CD4-positive, alpha-beta T cell treated with Interferon gamma for 1 hour (primary cell): ENCODE data around the gene CCDC185.

Experiments
- DNase-seq: peaks from one replicate; pipeline ENCODE4 v3.0.0-alpha.2; 2020

Gene CCDC185

GRCh38 chr1:223437151-223437550, 43.9 kb downstream of the CCDC185 start:
- no peak for DNase-seq

DNA sequence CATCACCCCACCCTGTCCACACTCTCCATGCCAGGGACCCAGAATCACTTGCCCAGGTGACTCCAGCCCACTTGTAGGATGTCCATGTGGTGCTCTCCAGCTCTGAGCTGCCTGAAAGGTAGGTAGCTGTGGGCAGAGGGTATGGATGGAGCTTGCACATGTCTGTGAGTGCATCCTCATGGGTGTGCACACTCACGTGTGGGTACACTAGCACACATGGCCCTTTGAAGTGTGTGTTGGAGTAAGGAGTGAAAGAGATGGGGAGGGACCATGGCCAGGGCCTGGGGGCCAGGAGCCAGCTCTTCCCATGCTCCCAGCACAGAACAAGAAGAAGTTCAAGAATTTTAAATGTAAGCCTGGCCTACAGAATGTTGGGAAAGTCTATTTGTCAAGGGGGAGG, 50.2 kb downstream of the CCDC185 start:
- DNase-seq, result no peak

GRCh38 chr1:223444411-223444810, 51.2 kb downstream of the CCDC185 start:
- no peak for DNase-seq
